GM19351 (cell line): ENCODE data around the gene WRAP53.

Experiments
- ATAC-seq: cut with Tn5 transposase; IDR thresholded peaks from one replicate; pipeline ENCODE4 v1.9.1; 2021; ENCODE audit warnings: mild to moderate bottlenecking, moderate library complexity; ENCODE audit not compliant: unreplicated experiment

The WRAP53 gene

DNA sequence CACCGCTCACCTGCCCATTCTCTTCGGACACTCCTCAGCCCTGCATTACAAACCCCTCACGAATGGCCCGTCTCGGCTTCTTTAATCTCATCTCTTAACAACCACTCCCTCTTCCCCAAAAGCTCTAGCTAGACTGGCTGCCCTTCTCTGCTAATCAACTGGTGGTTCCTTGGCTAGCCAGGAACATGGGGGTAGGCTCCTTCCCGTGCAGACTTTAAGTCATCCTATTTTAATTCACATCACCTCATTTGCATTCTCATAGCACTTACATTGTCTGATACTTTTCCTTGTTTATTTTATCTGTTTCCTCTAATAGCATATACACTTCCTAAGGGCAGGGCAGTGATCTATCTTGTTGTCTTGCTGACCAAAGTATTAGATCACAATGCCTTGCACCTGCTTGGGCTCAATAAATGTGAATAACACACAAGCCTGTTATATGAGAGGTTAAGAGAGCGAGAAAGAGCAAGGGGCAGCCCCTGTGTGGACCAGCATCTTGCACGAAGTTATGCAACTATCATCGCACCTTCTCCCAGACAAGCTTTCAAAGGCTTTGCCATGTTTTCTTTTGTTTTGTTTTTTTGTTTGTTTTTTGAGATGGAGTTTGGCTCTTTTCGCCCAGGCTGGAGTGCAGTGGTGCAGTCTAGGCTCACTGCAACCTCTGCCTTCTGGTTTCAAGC, 10.7 kb upstream of the WRAP53 start:
- ATAC-seq = no peak

DNA sequence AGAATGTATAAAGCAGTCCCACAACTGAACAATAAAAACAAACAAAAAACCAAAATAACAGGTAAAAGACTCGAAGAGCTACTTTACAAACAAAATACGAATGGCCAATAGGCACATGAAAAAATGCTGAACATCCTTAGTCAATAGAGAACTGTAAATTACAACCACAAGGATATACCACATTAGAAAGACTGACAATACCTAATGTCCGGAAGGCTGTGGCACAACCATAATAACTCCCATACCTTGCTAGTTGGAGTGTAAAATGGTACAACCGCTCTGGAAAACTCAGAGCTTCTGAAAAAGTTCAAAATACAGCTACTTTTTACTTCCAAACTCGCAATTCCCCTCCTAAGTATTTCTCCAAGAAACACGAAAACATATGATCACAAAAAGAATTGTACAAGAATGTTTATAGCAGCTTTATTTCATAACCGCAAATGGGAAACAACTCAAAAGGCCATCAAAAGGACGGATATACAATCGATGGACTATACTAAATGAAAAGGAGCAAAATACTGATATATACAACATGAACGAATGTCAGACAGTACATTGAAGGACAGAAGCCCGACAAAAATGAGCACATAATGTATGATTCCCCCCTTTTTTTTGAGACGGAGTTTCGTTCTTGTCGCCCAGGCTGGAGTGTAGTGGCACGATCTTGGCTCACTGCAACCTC, 3.3 kb upstream of the WRAP53 start:
- ATAC-seq = no peak

- no peak for ATAC-seq
Observed at GRCh38 chr17:7685533-7686221, 2.6 kb upstream of the WRAP53 start.

- ATAC-seq = no peak
Observed at GRCh38 chr17:7686222-7687071, 1.8 kb upstream of the WRAP53 start.

DNA sequence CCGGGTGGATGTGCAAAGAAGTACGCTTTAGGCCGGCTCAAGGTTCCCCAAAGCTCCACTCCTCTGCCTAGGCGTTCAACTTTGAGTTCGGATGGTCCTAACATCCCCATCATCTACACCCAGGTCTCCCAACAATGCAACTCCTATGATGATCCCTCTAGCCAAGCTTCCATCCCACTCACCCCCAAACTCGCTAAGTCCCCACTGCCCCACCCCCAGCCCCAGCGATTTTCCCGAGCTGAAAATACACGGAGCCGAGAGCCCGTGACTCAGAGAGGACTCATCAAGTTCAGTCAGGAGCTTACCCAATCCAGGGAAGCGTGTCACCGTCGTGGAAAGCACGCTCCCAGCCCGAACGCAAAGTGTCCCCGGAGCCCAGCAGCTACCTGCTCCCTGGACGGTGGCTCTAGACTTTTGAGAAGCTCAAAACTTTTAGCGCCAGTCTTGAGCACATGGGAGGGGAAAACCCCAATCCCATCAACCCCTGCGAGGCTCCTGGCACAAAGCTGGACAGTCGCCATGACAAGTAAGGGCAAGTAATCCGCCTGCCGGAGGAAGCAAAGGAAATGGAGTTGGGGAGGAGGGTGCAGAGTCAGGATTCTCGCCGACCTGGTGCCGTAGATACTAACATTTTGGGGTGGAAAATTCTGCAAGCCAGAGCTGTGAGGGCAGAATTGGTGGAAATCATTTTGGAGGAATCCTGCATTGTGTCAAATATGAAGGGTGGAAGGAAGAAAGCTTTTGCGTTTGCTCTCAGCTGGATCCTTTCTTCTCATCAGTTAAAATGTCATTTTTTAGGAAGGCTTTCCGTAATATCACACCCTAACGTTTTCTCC, 987 bp upstream of the WRAP53 start, which contains the start of gene TP53:
TSS of gene TP53 (minus strand) at position 419 of the 836 bp plus-strand sequence. CDS start 10,896 bp downstream, outside the sequence.
- no peak for ATAC-seq

GRCh38 chr17:7688808-7689316, 585 bp downstream of the WRAP53 start:
- ATAC-seq = no peak

DNA sequence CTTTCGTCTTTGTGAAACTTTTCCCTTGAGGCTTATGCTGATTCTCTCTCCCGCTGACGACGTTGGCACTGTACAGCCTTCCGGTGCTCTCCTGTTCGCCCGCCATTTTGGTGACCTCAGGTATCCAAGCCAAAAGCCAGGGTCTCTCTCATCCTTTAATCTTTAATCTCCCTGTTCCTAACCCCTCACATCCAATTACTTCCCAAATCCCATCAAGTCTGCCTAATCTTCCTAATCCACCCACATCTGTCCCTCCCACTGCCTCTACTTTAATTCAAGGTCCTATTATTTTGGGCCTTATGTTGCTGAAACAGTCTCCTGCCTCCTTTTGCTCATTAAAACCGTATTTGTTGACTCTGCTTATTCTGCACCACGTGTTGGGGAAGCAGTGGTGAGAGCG, 7.3 kb downstream of the WRAP53 start:
- no peak for ATAC-seq

- no peak for ATAC-seq
Observed at GRCh38 chr17:7697828-7698588, 9.7 kb downstream of the WRAP53 start.

- ATAC-seq = no peak
Observed at GRCh38 chr17:7700510-7700909, 12.2 kb downstream of the WRAP53 start.

GRCh38 chr17:7701681-7702080, 13.4 kb downstream of the WRAP53 start:
- ATAC-seq = no peak

DNA sequence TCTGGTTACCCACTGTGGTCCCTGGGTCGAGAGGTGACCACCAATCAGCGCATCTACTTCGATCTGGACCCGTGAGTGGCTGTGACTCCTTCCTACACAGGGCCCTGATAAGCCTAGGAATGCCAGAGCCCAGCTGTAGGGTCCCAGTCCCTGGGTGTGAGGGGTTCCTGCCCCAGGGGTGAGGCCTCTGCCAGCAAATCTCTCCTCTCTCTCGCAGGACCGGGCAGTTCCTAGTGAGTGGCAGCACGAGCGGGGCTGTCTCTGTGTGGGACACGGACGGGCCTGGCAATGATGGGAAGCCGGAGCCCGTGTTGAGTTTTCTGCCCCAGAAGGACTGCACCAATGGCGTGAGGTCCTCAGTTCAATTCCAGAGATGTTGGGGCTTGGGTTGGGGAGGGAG, 14.5 kb downstream of the WRAP53 start:
- no peak for ATAC-seq

GRCh38 chr17:7703584-7704479, 15.6 kb downstream of the WRAP53 start:
- ATAC-seq = no peak

DNA sequence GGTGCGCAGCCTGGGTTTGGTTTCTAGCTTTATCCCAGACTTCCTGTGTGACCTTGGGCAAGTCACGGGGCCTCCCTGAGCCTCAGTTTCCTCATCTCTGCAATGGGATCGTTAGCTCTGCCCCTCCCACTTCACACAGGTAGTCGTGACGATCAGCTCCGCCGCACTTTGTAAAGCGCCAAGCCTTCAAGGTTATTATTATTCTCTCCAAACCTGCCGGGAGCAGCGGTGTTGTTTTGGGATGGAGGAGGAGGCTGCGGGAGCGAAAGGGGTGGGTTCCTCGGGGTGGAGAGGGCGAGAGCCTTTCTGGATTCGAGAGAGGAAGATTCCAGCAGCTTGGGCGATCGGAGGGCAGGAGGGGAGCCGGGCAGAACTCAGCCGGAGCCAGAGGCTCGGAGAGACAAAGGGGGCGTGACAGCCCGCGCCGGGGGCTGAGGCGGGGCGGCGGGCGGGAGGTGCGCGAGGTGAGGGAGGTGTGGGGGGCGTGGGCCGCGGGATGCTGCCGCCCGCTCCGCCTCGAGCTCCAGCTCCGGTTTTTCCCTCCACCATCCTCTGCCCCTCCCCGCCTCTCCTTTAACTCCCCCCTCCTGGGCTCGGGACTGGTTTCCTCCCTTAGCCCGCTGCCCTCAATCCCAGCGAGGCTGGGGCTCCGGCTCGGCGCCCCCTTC, 16.5 kb downstream of the WRAP53 start, which contains the start of gene EFNB3:
TSS of gene EFNB3 (plus strand) at position 602 of the 668 bp plus-strand sequence. CDS start 397 bp downstream, outside the sequence.
- ATAC-seq = no peak

DNA sequence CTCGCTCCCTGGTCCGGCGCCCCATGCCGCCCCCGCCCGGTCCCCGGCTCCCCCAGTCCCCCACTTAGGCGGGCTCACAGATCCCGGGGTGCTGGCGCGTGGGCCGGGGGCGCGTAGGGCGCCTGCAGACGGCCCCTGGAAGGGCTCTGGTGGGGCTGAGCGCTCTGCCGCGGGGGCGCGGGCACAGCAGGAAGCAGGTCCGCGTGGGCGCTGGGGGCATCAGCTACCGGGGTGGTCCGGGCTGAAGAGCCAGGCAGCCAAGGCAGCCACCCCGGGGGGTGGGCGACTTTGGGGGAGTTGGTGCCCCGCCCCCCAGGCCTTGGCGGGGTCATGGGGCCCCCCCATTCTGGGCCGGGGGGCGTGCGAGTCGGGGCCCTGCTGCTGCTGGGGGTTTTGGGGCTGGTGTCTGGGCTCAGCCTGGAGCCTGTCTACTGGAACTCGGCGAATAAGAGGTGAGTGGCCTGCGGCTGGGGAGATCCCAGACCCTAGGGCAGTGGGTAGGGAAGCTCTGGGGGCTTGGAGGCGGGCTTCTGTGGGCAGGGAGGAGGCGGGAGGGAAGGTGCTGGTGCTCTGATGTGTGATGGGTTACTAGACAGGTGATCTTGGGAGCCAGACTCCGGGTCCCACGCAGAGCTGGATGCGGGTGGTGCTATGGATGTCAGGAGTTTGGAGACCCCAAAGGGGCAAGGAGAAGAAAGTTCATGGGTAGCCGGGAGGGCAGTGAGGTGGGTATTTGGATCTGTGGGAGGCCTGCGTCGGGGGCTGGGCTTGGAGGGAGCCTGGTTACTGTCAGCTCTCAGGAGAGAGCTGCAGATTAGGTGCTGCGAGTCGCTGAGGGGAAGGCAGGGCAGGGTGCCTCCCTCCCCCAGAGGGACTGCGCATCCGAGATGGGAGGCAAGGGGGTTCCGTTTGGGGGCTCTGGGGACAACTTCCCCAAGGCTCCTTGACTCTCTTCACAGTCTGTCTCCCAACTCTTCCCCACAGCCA, 17.3 kb downstream of the WRAP53 start:
- ATAC-seq = no peak

DNA sequence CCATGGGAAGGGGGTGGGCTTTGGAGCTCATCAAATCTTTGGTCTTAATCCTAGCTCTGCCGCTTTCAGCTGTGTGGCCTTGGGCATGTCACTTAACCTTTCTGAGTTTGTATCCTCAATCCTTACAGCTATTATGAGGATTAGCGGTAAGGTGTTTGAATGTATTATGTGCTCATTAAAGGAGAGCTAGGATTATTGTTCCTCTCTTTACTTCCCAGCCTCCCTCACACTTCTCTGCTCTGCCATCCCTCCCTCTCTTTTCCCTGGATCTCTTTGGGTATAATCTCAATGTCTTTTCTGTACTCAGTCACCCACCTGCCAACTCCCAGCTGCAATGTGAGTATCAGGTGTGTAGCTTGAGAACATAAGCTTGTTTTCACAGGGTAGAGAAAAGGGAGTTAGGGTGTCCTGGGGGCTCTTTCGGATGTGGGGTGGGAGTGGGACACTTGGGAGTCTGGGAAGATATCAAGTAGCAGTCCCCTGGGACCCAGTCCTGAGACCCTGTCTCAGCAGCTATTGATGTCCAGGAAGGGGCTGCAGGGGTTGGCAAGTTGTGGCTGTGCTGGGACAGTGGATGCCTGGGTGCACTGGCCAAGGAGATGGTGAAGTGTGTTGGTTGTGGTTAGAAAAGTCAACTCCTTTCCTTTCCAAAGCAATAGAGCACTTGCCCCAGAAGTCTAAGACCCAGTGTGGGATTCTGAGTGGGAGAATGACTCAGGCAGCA, 18.5 kb downstream of the WRAP53 start:
- ATAC-seq = no peak

- ATAC-seq = no peak
Observed at GRCh38 chr17:7707446-7707845, 19.2 kb downstream of the WRAP53 start.
